ENCODE results near the gene CR1L.
A peak's percentile ranks its signal among the peaks of the same experiment; 100 is the strongest.
"Not testable (repeated sequence)": the region's sequence is repeated elsewhere in the genome, so short reads cannot be mapped to it uniquely, and the experiment has no call there.

CR1L gene

DNA sequence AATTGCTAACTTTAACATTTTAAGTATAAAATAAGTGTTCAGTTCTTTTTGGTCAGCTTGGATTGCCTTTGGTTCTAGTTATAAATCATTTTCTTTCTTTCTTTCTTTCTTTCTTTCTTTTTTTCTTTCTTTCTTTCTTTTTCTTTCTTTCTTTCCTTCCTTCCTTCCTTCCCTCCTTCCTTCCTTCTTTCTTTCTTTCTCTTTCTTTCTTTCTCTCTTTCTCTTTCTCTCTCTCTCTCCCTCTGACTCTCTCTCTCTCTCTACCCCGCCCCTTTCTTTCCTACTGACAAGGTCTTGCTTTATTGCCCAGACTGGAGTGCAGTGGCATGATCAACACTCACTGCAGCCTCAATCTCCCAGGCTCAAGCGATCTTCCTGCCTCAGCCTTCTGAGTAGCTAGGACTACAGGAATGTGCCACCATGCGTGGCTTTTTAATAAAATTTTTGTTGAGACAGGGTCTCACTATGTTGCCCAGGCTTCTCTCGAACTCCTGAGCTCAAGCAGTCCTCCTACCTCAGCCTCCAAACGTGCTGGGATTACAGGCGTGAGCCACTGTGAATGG lies 38.0 kb downstream of the CR1L start:
- not testable (repeated sequence) for DNase-seq (ENCODE audit: low read depth)

DNA sequence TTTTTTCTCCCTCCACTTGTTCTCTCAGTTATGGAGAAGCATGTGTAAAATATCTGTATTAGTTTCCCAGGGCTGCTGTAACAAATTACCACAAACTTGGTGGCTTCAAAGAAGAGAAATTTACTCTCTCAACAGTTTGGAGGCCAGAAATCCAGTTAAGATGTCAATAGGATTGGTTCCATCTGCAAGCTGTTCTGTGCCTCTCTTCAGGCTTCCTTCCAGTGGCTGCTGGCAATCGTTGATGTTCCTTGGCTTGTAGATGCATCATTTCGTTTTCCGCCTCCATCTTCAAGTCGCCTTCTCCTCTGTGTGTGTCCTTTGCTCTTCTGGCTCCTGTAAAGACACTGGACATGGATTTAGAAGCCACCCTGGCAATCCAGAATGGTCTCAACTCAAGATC lies 45.6 kb downstream of the CR1L start:
- DNase-seq (ENCODE audit: low read depth) = not testable (repeated sequence)

DNA sequence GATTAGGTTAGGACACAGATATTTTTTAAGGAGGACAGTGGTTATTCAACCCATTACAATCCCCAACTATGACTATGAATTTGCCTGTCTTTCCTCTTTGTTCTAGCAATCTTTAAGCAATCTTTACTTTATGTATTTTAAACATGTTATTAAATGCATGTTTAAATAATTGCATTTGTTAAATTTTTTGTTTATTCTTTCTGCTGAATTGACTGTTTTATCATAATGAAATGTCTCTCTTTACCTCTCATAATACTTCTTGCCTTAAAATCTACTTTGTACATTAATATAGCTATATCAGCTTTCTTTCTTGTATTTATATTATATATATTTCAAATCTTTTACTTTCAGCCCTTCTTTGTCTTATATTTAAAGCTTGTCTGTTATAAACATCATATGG lies 46.1 kb downstream of the CR1L start:
- DNase-seq (ENCODE audit: low read depth) = no peak

DNA sequence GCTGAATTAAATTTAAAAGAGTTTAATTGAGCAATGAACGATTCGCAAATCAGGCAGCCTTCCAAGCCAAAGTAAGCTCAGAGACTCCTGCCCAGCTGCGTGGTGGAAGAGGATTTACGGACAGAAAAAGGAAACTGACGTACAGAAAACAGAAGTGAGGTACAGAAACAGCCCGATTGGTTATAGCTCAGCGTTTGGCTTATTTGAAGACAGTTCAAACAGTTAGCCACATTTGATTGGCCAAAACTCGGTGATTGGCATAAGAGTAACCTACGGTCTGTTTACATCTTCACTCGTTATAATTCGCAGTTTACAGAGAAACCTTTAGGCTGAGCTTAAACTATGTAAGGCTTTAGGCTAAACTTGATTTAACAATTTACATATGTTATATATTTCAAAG lies 46.9 kb downstream of the CR1L start:
- DNase-seq (ENCODE audit: low read depth) = no peak

GRCh38 chr1:207692291-207692690 lies 47.4 kb downstream of the CR1L start:
- DNase-seq (ENCODE audit: low read depth) = not testable (repeated sequence)

DNA sequence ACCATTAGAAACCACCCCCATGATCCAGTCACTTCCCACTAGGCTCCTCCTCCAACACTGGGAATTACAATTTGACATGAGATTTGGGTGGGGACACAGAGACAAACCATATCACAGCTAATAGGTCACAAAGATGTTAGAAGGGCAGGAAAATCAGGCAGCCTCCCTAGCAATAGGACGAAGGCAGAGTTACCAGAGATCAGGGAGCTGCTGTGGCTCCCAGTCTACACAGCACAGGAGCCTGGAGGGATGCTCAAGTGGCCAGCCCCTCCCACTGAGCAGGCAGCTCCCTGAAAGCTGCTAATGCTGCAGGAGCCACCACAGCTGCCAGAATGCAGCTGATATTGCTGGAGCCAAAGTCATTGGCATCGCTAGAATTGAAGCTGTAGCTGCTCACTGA lies 51.0 kb downstream of the CR1L start:
- DNase-seq (ENCODE audit: low read depth) = no peak

DNA sequence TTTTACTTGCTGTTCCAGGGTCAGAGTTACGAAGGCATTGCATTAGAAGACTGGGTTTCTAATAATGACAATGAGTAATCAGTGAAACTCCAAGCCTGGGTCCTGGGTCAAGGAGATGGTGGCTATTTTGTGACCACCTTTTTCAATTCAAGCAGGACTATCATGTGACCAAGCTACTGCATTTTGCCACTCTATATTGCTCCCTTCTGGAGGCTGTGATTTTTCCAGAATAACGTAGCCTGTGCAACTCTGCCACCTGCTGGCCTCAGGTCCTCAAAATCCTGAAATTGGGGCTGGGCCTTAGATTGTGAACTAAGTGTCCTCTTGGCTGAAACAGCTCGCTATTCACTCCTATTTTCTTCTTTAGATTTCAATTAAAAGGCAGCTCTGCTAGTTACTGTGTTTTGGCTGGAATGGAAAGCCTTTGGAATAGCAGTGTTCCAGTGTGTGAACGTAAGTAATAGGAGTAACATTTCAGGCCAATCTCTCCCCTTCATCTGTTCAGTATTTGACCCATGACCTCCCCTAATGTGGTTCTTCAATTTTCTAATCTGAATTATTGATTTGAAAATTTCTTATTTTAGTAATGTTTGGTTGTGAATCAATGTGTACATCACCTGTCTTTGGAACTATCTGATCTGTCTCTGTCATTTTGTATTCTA lies 54.0 kb downstream of the CR1L start:
- peak; percentile 2 for DNase-seq (ENCODE audit: low read depth)

DNA sequence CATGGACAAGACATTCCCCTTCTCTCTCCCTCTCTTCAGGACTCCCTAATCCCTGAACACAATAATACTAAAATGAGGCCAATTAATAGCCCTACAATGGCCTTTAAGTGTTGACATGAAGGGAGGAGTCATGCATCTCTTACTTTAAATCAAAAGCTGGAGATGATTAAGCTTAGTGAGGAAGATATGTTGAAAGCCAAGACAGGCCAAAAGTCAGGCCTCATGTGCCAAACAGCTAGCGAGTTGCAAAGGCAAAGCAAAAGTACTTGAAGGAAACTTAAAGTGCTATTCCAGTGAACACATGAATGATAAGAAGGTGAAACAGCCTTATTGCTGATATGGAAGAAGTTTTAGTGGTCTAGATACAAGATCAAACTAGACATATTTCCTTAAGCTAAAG lies 57.4 kb downstream of the CR1L start:
- DNase-seq (ENCODE audit: low read depth) = no peak

- no peak for DNase-seq (ENCODE audit: low read depth)
Observed at GRCh38 chr1:207703712-207704111, 58.8 kb downstream of the CR1L start.

DNA sequence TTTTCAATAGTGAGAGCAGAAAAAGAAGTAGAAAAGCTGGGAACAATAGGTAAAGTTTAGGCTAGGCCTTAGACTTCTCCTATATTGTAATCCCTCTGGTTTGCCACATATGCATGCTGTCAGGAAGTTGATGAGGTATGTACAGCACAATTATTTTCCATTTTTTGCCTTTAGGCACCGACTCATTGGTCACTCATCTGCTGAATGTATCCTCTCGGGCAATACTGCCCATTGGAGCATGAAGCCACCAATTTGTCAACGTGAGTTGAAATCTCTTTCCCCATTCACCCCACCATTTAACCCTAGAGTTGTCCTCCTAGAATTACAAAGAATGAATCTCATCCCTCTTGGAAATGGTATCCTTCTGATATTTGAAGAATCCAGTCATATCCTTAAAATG lies 63.1 kb downstream of the CR1L start:
- not testable (repeated sequence) for DNase-seq (ENCODE audit: low read depth)

GRCh38 chr1:207711285-207711684 lies 66.4 kb downstream of the CR1L start:
- DNase-seq (ENCODE audit: low read depth) = no peak

DNA sequence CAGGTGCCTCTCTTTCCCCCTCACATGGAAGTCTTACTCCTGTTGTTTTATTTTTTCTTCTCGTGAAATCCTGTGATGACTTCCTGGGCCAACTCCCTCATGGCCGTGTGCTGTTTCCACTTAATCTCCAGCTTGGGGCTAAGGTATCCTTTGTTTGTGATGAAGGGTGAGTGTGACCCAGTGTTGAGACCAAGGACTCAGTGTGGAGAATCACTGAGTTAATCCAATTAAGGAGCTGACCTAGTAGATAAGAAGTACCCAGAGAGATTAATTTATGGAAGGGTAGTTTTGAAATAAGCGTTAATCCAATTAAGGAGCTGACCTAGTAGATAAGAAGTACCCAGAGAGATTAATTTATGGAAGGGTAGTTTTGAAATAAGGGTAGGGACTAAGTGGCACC lies 67.8 kb downstream of the CR1L start:
- DNase-seq (ENCODE audit: low read depth) = not testable (repeated sequence)

- DNase-seq (ENCODE audit: low read depth) = no peak
Observed at GRCh38 chr1:207713529-207713928, 68.6 kb downstream of the CR1L start.

- no peak for DNase-seq (ENCODE audit: low read depth)
Observed at GRCh38 chr1:207719234-207719633, 74.3 kb downstream of the CR1L start.

DNA sequence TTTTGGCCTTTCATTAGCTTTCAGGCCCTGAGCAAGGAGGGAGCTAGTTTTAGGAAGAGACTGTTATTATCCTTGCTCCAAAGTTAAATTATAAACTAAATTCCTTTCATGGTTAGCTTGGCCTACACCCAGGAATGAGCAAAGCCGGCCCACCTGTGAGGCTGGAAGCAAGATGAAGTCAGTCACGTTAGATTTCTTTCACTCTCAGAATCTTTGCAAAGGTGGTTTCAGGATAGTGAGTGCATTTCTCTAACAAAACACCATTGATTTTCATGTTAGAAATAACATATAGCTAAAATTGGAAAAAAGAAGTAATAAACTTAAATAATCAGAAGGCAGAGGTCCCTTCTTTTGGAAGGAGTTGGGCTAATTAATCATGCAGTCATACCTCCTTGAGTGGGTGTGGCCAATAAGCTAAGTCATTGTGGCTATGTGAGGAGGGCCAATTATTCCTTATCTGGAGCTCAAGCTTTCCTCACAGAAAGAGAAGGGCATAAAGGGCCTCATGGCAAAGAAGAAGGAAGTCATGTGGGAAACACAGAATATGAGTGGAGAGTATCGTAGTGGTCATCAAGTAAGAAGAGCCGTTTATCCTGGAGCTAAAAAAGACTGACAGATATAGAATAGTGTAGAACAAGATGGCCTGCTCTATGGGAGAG lies 83.4 kb downstream of the CR1L start:
- DNase-seq (ENCODE audit: low read depth) = not testable (repeated sequence)

- not testable (repeated sequence) for DNase-seq (ENCODE audit: low read depth)
Observed at GRCh38 chr1:207737503-207738157, 92.7 kb downstream of the CR1L start.

DNA sequence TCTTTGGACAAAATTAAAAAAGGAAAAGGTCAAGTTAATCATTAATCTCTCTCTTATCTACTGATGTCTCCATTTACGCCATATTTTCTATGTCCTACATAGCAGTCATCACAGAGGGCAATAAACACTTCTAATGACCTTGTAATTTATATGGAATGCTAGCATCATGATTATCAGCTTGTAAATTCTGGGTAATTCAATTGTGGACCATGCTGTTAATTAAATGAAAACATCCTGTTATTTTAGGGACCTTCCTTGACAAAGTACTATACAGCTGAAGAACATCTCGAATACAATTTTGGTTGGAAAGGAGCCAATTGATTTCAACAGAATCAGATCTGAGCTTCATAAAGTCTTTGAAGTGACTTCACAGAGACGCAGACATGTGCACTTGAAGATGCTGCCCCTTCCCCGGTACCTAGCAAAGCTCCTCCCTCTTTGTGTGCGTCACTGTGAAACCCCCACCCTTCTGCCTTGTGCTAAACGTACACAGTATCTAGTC lies 93.3 kb downstream of the CR1L start:
- DNase-seq (ENCODE audit: low read depth) = not testable (repeated sequence)

- no peak for DNase-seq (ENCODE audit: low read depth)
Observed at GRCh38 chr1:207740207-207740606, 95.3 kb downstream of the CR1L start.

DNA sequence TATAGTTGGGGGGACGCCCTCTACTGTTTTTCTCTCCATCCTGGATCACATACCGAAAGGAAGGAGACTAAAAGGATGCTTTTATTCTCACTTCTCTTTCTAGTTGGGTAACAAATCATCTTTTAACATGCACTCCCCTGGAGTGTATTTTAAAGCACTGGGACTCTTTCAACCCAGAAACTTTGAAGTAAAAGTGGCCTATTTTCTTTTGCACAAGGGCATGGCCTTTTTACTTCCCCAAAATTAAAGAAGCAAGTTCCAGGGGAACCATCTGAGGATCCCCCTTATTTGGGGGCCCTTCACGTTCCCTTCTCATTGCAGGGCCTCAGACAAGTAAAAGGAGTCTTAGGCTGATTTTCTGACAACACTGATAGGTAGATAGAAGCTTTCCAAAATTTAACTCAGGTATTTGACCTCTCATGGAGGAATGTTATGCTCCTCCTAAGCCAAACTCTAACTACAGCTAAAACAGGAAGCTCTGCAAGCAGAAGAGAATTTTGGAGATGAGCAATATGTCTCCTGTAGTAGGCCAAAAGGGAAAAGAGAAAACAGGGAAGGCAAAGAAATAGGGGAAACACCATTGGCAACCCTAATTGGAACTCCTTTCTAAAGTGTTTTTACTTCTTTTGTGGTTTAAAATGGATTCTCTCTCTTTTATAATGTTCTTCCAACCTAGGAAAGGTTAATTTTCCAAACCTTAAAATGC lies 98.1 kb downstream of the CR1L start:
- no peak for DNase-seq (ENCODE audit: low read depth)

DNA sequence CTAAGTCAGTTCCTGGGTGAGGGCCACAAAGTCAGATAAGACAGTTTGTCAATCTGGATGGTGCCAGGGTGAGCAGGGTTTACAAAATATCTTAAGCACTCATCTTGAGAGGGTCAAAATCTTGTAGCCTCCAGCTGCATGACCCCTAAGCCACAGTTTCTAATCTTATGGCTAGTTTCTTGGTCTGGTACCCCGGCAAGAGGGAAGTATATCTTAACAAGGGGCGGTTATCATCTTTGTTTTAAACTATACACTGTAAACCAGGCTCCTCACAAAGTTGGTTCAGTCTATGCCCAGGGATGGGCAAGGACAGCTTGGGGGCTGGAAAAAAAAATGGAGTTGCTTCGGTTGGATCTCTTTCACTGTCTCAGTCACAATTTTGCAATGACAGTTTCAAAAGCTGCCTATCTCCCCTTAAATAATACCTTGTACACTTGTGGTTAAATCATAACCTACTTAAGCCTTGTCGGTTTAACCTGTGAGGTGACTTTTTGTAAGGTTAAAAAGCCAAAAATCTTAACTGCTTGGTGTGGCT lies 99.1 kb downstream of the CR1L start:
- DNase-seq (ENCODE audit: low read depth) = no peak

- DNase-seq (ENCODE audit: low read depth) = no peak
Observed at GRCh38 chr1:207745285-207745684, 100.4 kb downstream of the CR1L start.
